HPDE6-E6E7 (cell line): ENCODE data around the gene GBF1.
A peak's percentile ranks its signal among the peaks of the same experiment; 100 is the strongest.
"Not testable (repeated sequence)": the region's sequence is repeated elsewhere in the genome, so short reads cannot be mapped to it uniquely, and the experiment has no call there.

ENCODE experiments used
- DNase-seq: peaks from one replicate; pipeline ENCODE4 v3.0.0; 2011; ENCODE audit warnings: missing footprints; ENCODE audit errors: extremely low spot score

GBF1 gene

GRCh38 chr10:102306006-102306405 lies 60.7 kb downstream of the GBF1 start:
- no peak for DNase-seq

GRCh38 chr10:102306710-102307109 lies 61.4 kb downstream of the GBF1 start:
- DNase-seq = no peak

- DNase-seq = not testable (repeated sequence)
Observed at GRCh38 chr10:102308318-102308717, 63.0 kb downstream of the GBF1 start.

- DNase-seq = no peak
Observed at GRCh38 chr10:102309236-102309635, 63.9 kb downstream of the GBF1 start.

- DNase-seq = no peak
Observed at GRCh38 chr10:102309916-102310315, 64.6 kb downstream of the GBF1 start.

- DNase-seq = peak; percentile 15
Observed at GRCh38 chr10:102310361-102311024, 65.2 kb downstream of the GBF1 start.

- DNase-seq = no peak
Observed at GRCh38 chr10:102311025-102311420, 65.7 kb downstream of the GBF1 start.

- no peak for DNase-seq
Observed at GRCh38 chr10:102312683-102313082, 67.4 kb downstream of the GBF1 start.

- no peak for DNase-seq
Observed at GRCh38 chr10:102313221-102313896, 68.0 kb downstream of the GBF1 start.

- DNase-seq = no peak
Observed at GRCh38 chr10:102314801-102315200, 69.5 kb downstream of the GBF1 start.

- DNase-seq = no peak
Observed at GRCh38 chr10:102316421-102316820, 71.1 kb downstream of the GBF1 start.

GRCh38 chr10:102322914-102323313 lies 77.6 kb downstream of the GBF1 start:
- DNase-seq = no peak

GRCh38 chr10:102324061-102324460 lies 78.7 kb downstream of the GBF1 start:
- DNase-seq = no peak

- no peak for DNase-seq
Observed at GRCh38 chr10:102326031-102326430, 80.7 kb downstream of the GBF1 start.

- no peak for DNase-seq
Observed at GRCh38 chr10:102327002-102327401, 81.7 kb downstream of the GBF1 start.

GRCh38 chr10:102327641-102328040 lies 82.3 kb downstream of the GBF1 start:
- no peak for DNase-seq

GRCh38 chr10:102332772-102333171 lies 87.4 kb downstream of the GBF1 start:
- DNase-seq = no peak

GRCh38 chr10:102334101-102334500 lies 88.8 kb downstream of the GBF1 start:
- DNase-seq = no peak

- no peak for DNase-seq
Observed at GRCh38 chr10:102335184-102335583, 89.9 kb downstream of the GBF1 start.

GRCh38 chr10:102341038-102341688 lies 95.8 kb downstream of the GBF1 start:
- DNase-seq = no peak

- peak; percentile 39 for DNase-seq
Observed at GRCh38 chr10:102342458-102342857, 97.1 kb downstream of the GBF1 start.

- DNase-seq = peak; percentile 63
Observed at GRCh38 chr10:102342958-102343357, 97.6 kb downstream of the GBF1 start.

GRCh38 chr10:102344067-102344466 lies 98.7 kb downstream of the GBF1 start:
- DNase-seq = no peak
